Epithelial cell of proximal tubule (primary cell): ENCODE measurements around the gene SLAIN1. TPM values are rescaled to one million over a fixed set of nuclear protein-coding genes. Genes with fewer than 3 reads are reported as not detected.

Source experiments
- DNase-seq: peaks from one replicate; pipeline ENCODE4 v3.0.0-alpha.2; 2011; ENCODE audit warnings: low read depth
- H3K4me3 ChIP-seq: 2 replicates; pipeline ENCODE4 v1.5.1; 2011; ENCODE audit warnings: low read depth, mild to moderate bottlenecking, low read length
- CTCF ChIP-seq: conservative IDR thresholded peaks from 2 replicates; pipeline ENCODE4 v1.5.1; 2012; ENCODE audit warnings: low read depth, mild to moderate bottlenecking, low read length
- total RNA-seq: library from RNA; depleted of rRNA; stranded (reverse); fragments of >200 nt; gene quantifications from 2 replicates; pipeline ENCODE4 v1.2.3, GENCODE V29; 2015

SLAIN1 gene
- total RNA-seq, 1 donor from 2014 or later = 16.8 TPM

- H3K4me3 ChIP-seq = no peak overlapping the region
- peak; percentile 82 for TF ChIP-seq CTCF
- peak; percentile 12 for DNase-seq
These were observed 54.3 kb downstream of the SLAIN1 start for GRCh38 chr13:77751513-77752456.

- no peak for TF ChIP-seq CTCF
- no peak overlapping the region for H3K4me3 ChIP-seq
- DNase-seq = no peak
These were observed 55.1 kb downstream of the SLAIN1 start for GRCh38 chr13:77752512-77753069.

GRCh38 chr13:77760893-77761292 lies 63.4 kb downstream of the SLAIN1 start:
- DNase-seq = no peak
- H3K4me3 ChIP-seq = no peak overlapping the region
- no peak for TF ChIP-seq CTCF

- TF ChIP-seq CTCF = no peak
- DNase-seq = no peak
- no peak overlapping the region for H3K4me3 ChIP-seq
These were observed 69.9 kb downstream of the SLAIN1 start for GRCh38 chr13:77767413-77767812.

GRCh38 chr13:77774181-77774580 lies 76.7 kb downstream of the SLAIN1 start:
- H3K4me3 ChIP-seq = no peak overlapping the region

GRCh38 chr13:77776704-77777103 lies 79.2 kb downstream of the SLAIN1 start:
- no peak for DNase-seq
- no peak overlapping the region for H3K4me3 ChIP-seq
- TF ChIP-seq CTCF = no peak

More at GRCh38 chr13:77774181-77774580, 76.7 kb downstream of the SLAIN1 start:
- no peak for DNase-seq
- TF ChIP-seq CTCF = no peak
